ENCODE data around the gene TMEM181. TPM values are rescaled to one million over a fixed set of nuclear protein-coding genes. Genes with fewer than 3 reads are reported as not detected.

The TMEM181 gene
- total RNA-seq, 1 experiment from 2014 or later = 31.6 TPM

DNA sequence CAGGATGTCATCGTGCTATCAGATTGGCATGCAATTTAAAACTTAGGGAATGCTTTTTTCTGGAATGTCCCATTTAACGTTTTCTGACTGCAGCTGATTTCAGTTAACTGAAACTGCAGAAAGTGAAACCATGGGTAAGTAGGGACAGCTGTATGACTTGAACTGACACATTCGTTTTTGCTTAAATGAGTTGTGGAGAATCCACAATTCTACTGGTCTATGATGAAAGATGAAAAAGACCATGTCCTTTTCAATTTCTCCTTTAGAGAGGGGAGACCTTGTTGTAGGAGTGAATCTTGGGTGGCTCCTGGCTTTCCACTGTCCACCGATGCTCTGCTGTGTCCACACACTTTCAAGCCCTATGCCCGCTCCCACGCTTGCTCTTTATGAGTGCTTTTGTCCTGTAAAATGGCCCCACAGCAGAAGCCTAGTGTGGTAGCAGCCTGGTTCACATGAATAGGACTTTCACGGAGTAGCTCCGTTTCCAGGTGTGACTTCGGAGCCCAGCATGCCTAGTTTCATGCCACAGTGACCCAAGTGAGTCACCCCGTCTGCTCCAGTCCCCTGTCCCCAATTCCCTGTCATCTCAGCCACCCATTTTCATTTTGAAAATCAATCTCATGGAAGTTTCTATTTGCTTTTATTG, 62.8 kb downstream of the TMEM181 start:
- H3K27ac ChIP-seq (ENCODE audit: low read depth, low read length, poor library complexity, severe bottlenecking) = no peak overlapping the region
- H3K36me3 ChIP-seq (ENCODE audit: insufficient read depth, low read length, poor library complexity, severe bottlenecking) = peaks cover 24% of the 10 kb centered on the region
- H3K4me3 ChIP-seq (ENCODE audit: low read depth, low read length, poor library complexity, severe bottlenecking) = no peak overlapping the region
- H3K4me1 ChIP-seq (ENCODE audit: insufficient read depth, low read length, poor library complexity, severe bottlenecking) = no peaks in the 10 kb centered on the region
- CTCF ChIA-PET = no interaction called here
- intact Hi-C loops (cut with micrococcal nuclease; ENCODE audit: unreplicated experiment) = no loop called here
- DNase-seq (ENCODE audit: low spot score) = no peak
- POLR2A ChIA-PET (ENCODE audit: low non-redundant PET) = no interaction called here
- BruUV-seq (replicated peaks) = no TSS peak
- no peaks in the 10 kb centered on the region for H3K9me3 ChIP-seq (ENCODE audit: low read depth, low read length, poor library complexity, severe bottlenecking)
- TF ChIP-seq EZH2 (IDR thresholded peaks at IDR 0.05; ENCODE audit: borderline replicate concordance, low read depth, low read length, poor library complexity, severe bottlenecking) = no peak
- TF ChIP-seq, protein P1, sequence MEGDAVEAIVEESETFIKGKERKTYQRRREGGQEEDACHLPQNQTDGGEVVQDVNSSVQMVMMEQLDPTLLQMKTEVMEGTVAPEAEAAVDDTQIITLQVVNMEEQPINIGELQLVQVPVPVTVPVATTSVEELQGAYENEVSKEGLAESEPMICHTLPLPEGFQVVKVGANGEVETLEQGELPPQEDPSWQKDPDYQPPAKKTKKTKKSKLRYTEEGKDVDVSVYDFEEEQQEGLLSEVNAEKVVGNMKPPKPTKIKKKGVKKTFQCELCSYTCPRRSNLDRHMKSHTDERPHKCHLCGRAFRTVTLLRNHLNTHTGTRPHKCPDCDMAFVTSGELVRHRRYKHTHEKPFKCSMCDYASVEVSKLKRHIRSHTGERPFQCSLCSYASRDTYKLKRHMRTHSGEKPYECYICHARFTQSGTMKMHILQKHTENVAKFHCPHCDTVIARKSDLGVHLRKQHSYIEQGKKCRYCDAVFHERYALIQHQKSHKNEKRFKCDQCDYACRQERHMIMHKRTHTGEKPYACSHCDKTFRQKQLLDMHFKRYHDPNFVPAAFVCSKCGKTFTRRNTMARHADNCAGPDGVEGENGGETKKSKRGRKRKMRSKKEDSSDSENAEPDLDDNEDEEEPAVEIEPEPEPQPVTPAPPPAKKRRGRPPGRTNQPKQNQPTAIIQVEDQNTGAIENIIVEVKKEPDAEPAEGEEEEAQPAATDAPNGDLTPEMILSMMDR (conservative IDR thresholded peaks at IDR 0.05; ENCODE audit: low read depth, low read length) = no peak
- no peaks in the 10 kb centered on the region for H3K27me3 ChIP-seq (replicated peaks; ENCODE audit: insufficient read depth, low read depth, low read length, poor library complexity)

DNA sequence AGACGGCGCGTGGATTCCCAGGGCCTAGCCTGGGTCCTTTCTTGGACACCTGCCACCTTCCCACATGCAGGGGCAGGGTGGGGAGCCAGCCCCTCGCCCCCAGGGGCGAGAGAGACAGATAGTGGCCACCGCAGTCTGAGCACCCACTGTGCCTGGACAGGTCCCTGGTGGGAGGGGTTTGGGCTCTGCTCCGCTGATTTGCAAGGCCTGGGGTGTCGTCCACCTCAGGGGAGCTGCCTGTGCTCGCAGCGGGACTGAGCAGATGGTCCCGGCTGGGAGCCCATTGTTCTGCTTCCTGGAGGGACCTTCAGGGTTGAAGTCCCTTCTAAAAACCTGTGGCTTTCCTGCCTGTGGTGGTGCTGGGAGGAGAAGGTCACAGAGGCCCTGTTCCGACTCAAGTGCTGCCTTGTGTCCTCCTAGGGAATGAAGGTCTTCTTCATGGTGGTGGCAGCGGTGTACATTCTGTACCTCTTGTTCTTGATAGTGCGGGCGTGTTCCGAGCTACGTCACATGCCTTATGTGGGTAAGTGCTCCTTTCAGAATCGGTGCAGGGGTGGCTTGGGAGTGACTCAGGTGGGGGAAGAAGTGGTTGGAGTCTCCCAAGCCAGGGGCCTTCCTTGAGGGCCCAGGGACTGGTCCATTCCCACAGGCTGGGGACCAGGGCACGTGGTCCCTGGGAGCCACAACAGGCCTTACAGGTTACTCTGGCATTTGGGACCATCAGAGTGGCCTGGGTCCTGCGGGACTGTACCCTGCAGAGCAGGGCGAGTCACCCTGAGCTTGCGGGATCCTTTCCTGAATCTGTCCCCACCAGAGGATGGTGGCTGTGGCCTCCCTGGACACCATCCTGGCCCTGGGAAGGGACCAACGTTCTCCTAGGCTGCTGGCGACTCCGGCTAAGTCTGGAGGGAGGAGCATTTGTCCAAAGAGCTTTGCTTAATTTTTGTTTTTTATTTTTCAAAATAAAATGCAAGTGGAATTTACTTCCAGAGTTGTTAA, 65.1 kb downstream of the TMEM181 start:
- no peak for TF ChIP-seq EZH2 (IDR thresholded peaks at IDR 0.05; ENCODE audit: borderline replicate concordance, low read depth, low read length, poor library complexity, severe bottlenecking)
- TF ChIP-seq, protein P1 (conservative IDR thresholded peaks at IDR 0.05; ENCODE audit: low read depth, low read length) = no peak
- DNase-seq (ENCODE audit: low spot score) = no peak
- Histone ChIP-seq H3K27ac (ENCODE audit: low read depth, low read length, poor library complexity, severe bottlenecking) (no peak overlapping the region), H3K27me3 (replicated peaks; ENCODE audit: insufficient read depth, low read depth, low read length, poor library complexity) (no peaks in the 10 kb centered on the region), H3K9me3 (ENCODE audit: low read depth, low read length, poor library complexity, severe bottlenecking) (no peaks in the 10 kb centered on the region), H3K4me1 (ENCODE audit: insufficient read depth, low read length, poor library complexity, severe bottlenecking) (no peaks in the 10 kb centered on the region), H3K36me3 (ENCODE audit: insufficient read depth, low read length, poor library complexity, severe bottlenecking) (peaks cover 31% of the 10 kb centered on the region), H3K4me3 (ENCODE audit: low read depth, low read length, poor library complexity, severe bottlenecking) (no peak overlapping the region)
- CTCF ChIA-PET = no interaction called here
- intact Hi-C loops (cut with micrococcal nuclease; ENCODE audit: unreplicated experiment) = no loop called here
- no TSS peak for BruUV-seq (replicated peaks)
- POLR2A ChIA-PET (ENCODE audit: low non-redundant PET) = no interaction called here

DNA sequence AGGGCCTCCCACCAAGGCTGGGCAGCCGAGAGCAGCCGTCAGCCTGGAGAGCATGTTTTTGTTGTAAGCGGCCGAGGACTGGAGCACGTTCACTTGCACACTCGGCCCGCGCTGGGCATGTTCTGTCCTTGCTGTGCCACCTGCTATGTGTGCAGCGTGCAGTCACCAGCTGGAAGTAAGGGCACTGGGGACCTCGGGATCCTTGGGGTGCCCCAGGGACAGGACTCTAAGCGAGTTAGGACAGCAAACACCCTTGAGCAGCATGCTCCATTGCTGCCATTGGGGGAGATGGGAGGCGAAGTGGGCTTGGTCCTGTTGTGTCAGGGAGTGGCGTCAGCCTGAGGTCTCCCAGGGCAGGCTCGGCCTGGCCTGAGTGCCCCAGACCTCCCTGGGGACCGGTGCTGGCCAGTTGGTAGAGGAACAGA, 66.0 kb downstream of the TMEM181 start:
- H3K36me3 ChIP-seq (ENCODE audit: insufficient read depth, low read length, poor library complexity, severe bottlenecking) = peaks cover 27% of the 10 kb centered on the region
- intact Hi-C loops (cut with micrococcal nuclease; ENCODE audit: unreplicated experiment) = no loop called here
- H3K27ac ChIP-seq (ENCODE audit: low read depth, low read length, poor library complexity, severe bottlenecking) = no peak overlapping the region
- ChIA-PET CTCF (no interaction called here), POLR2A (ENCODE audit: low non-redundant PET) (no interaction called here)
- no TSS peak for BruUV-seq (replicated peaks)
- DNase-seq (ENCODE audit: low spot score) = no peak
- no peaks in the 10 kb centered on the region for H3K9me3 ChIP-seq (ENCODE audit: low read depth, low read length, poor library complexity, severe bottlenecking)
- H3K4me1 ChIP-seq (ENCODE audit: insufficient read depth, low read length, poor library complexity, severe bottlenecking) = no peaks in the 10 kb centered on the region
- no peaks in the 10 kb centered on the region for H3K27me3 ChIP-seq (replicated peaks; ENCODE audit: insufficient read depth, low read depth, low read length, poor library complexity)
- TF ChIP-seq EZH2 (IDR thresholded peaks at IDR 0.05; ENCODE audit: borderline replicate concordance, low read depth, low read length, poor library complexity, severe bottlenecking) = no peak
- TF ChIP-seq, protein P1 (conservative IDR thresholded peaks at IDR 0.05; ENCODE audit: low read depth, low read length) = no peak
- no peak overlapping the region for H3K4me3 ChIP-seq (ENCODE audit: low read depth, low read length, poor library complexity, severe bottlenecking)
